D721Med (cell line): ENCODE results near the gene DRD1.
"Not testable (repeated sequence)": the region's sequence is repeated elsewhere in the genome, so short reads cannot be mapped to it uniquely, and the experiment has no call there.

Source experiments
- DNase-seq: peaks from one replicate; pipeline ENCODE4 v3.0.0; 2011; ENCODE audit warnings: low spot score; ENCODE audit not compliant: insufficient read length
- FAIRE-seq: peaks from 2 replicates; lab custom pipeline; 2011; peaks lifted over from hg19 to GRCh38; lab: Jason Lieb, UNC
- CTCF ChIP-seq: IDR thresholded peaks from 2 replicates; pipeline ENCODE4 v1.5.1; 2012; ENCODE audit warnings: mild to moderate bottlenecking, control low read depth; ENCODE audit not compliant: insufficient read depth; ENCODE audit errors: missing control alignments

The DRD1 gene

DNA sequence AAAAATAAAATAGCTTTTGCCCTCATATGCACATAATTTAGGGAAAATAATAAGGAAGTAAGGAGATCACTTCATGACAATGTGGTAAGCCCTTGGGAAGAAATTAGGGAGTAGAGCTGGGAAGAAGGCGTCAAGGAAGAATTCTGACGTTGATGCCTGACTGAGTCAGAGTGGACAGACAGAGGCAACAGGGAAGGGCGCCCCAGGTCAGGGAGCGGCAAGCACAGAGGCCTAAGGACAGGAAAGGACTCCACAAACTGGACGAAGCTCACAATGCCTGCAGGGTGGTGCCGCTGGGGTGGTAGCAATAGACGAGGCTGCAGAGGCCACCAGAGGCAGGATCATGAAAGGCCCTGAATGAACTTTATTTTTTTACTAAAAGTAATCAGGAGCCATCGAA lies 7.6 kb downstream of the DRD1 start:
- FAIRE-seq = no peak
- no peak for TF ChIP-seq CTCF
- no peak for DNase-seq

DNA sequence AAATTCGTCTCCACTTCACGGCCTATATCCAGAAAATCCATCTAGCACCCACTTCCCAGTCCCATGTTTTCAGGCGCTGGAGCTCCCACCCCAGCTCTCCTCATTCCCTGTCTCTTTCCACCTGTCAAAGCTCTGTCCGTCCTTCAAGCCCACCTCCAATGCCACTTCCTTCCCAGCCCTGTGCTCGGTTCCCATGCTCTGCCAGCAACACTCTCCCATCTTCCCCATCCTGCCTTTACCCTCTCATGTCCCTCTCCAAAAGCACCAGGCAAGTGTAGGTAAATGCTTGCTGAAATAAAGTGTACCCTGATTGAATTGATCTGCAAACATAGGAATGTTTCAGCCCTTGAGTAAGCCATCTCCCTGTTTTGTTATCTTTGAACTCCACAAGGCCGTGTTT lies 9.2 kb downstream of the DRD1 start:
- TF ChIP-seq CTCF = no peak
- FAIRE-seq = no peak

GRCh38 chr5:175427762-175428161 lies 16.2 kb downstream of the DRD1 start:
- FAIRE-seq (no peak), DNase-seq (no peak)
- TF ChIP-seq CTCF = no peak

More for the DNA sequence above, 9.2 kb downstream of the DRD1 start:
- DNase-seq = no peak

DNA sequence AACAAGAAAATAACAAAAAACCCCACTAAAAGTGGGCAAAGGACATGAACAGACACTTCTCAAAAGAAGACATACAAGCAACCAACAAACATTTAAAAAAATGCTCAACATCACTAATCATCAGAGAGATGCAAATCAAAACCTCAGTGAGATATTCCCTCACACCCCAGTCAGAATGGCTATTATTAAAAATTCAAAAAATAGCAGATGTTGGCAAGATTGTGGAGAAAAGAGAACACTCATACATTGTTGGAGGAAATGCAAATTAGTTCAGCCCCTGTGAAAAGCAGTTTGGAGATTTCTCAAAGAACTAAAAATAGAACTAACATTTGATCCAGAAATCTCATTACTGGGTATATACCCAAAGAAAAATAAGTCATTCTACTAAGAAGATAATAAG lies 19.4 kb downstream of the DRD1 start:
- not testable (repeated sequence) for FAIRE-seq, DNase-seq

GRCh38 chr5:175422058-175422457 lies 21.9 kb downstream of the DRD1 start:
- DNase-seq = no peak
- no peak for FAIRE-seq
- TF ChIP-seq CTCF = no peak

DNA sequence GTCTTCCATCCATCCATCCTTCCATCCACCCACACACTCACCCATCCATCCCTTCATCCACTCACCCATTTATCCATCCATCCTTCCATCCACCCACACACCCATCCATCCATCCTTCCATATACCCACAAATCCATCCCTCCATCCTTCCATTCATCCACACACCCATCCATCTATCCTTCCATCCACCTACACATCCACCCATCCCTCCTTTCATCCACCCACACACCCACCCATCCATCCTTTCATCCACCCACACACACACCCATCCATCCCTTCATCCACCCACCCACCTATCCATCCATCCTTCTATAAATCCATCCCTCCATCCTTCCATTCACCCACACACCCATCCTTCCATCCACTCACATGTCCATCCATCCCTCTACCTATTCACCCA lies 23.6 kb downstream of the DRD1 start:
- FAIRE-seq (no peak), DNase-seq (no peak)
- no peak for TF ChIP-seq CTCF

DNA sequence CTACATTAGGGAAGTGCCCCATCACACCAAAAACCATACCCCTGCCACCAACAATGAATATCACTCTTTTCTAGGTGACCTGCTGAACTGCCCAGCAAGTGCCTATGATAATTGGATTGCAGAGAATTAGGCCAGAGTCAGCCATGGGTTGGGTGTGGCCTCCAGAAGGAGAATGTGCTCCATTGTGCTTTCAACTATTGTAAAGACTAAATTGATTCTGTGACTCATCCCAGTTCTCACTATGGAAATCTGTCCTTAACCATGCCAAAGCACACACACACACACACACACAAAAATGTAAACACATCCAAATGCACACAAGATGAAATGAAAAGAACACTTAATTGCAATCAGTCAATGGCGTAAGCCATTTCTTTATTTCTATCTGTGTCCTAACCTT lies 25.7 kb downstream of the DRD1 start:
- DNase-seq (no peak), FAIRE-seq (no peak)
- no peak for TF ChIP-seq CTCF

GRCh38 chr5:175417384-175417783 lies 26.6 kb downstream of the DRD1 start:
- no peak for TF ChIP-seq CTCF
- FAIRE-seq = no peak
- DNase-seq = no peak
